Stimulated activated CD8-positive, alpha-beta memory T cell treated with anti-CD3 and anti-CD28 coated beads, Interleukin-12 subunit alpha, Interleukin-12 subunit beta, amount 100 ng/mL, for 4 hours (primary cell): ENCODE measurements around the gene ABCA1.

Source experiments
- DNase-seq: peaks from one replicate; pipeline ENCODE4 v3.0.0-alpha.2; 2020; ENCODE audit warnings: low read depth

ABCA1 gene

DNA sequence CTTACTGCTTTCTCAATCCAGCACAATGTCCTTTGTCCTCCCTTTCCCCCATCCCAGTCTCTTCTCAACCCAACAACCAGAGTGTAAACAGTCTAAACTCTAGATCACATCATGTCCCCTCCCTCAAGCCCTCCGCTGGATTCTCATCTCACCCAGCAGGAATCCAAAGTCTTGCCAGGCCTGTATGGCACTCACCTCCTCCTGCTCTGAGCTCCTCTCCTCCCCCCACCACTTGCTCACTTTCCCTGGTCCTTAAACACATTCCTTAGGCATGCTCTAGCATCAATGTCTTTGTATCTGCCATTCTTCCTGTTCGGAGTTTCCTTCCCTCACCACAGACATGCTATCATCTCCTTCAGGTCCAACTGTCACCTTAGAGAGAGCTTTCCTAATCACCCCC lies 85.3 kb downstream of the ABCA1 start:
- no peak for DNase-seq

DNA sequence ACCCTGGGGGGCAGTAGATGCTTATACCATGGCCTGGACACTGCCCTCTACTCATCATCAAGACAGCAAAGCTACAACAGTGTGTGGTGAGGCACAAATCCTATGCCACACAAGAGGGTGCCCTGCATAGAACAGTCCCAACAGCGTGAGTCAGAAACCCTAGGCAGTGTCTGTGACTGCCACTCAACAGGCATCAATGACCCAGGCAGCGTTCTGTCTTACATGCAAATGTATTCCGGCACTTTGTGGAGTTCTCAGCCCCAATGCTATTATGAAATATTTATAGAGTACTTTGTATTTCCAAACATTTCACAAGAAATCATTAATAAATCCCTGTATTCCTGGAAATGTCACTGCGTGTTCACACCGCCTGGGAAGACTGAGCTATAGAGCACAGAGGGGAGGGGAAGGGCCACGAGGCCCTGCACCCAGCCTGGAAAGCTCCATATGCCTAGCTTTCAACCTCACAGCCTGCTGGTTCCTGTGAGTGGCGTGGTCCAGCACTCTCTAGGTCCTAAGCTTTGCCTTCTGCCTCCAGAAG lies 86.3 kb downstream of the ABCA1 start:
- DNase-seq = no peak

DNA sequence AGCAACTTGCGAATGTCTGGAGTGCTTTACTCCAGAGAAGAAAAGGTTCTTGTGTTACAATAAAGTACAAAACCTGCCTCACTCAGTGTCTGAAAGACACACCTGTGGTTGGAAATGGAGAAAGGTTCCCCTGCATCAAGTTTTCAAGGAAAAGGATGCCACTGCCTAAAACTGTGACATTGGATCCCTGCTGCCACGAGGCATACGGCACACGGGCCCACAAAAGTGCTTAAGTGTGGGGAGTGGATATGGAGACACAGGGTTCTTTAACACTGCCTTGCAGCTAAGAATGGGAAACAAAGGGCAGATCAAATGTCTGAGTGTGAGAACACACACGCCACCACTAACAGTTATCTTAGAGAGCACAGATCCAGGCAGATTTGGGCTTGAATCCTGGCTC lies 89.0 kb downstream of the ABCA1 start:
- DNase-seq = no peak

DNA sequence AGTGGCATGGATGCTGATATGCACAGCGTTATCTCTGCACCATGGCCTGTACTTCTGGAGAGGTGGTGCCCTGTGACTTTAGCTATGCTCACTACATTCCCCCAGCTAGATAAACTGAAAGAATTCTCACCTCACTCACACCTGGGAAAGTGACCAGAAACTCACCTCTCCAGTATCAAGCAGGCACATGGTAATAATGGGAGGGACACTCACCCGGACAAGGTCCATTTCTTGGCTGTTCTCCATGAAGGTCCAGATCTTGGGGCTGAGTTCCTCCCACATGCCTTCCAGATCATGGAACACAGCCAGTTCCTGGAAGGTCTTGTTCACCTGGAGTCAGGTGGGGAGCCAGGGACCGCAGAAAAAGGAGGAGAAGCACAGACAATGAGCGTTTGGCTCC lies 91.2 kb downstream of the ABCA1 start:
- DNase-seq = no peak

DNA sequence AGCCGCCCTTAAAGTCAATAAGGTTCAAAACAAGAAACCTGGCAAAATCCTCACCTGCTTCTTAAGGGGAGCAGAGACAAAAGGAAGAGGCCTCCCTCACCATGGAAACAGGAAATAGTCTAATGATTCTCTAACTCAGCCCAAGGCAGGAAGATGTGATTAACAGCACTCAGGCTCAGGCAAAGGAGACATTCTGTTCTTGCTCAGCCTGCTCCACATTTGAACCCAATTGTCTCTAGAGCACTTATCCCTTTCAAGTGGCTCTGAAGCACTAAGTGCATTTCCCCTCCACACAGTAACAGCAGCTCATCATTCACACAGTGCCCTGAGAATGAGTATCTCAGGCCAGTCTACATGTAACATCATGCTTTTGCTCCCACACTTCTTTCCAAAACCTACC lies 91.7 kb downstream of the ABCA1 start:
- no peak for DNase-seq

DNA sequence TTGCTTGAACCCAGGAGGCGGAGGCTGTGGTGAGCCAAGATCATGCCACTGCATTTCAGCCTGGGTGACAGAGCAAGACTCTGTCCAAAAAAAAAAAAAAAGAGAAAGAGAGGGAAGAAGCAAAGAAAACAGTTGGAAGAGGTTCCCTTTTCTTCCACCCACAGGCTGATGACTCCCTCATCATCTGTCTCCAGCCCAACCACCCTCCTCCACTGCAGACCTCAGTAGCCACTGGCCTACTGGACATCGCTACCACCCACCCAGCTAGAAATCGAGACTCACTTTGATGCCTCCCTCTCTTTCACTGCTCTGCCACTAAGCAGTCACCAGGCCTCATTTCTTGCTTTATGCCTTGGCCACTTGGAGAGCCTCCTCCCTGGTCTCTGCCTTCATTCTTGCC lies 92.8 kb downstream of the ABCA1 start:
- DNase-seq = no peak

DNA sequence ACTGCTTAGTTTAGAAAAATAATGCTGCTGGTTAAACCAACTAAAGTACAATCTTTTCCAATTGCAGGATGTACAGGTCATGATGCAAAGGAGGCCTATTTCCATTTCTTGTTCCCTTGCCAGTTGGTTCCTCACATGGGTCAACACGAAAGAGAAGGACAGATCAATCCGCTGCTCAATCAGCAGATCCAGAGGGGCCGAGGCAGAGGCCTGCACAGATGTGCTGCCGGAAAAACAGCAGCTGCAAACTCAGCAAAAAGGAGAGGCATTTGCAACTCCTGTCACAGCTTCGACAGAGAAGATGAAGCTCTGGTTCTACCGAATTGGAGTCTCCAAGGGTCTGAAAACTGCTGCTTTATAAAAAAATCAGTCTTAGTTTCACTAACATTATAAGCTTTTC lies 94.3 kb downstream of the ABCA1 start:
- no peak for DNase-seq

DNA sequence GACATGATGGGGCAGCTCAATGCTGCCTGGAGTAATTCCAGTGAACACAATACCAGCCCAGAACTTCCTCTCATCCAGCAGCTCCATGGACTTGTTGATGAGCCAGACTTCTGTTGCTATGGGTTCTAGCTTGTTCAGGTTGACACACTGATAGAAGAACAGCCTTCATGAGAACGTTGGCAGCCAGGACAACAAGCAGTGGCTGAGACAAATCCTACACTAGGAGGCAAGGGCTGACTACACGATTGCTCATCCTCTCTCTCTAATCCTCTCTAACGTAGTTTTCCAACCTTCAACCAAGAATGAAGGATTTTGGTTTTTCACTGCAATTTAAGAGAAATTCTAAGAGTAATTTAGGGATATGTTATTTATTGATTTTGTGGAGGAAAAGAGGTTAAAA lies 96.3 kb downstream of the ABCA1 start:
- DNase-seq = no peak

DNA sequence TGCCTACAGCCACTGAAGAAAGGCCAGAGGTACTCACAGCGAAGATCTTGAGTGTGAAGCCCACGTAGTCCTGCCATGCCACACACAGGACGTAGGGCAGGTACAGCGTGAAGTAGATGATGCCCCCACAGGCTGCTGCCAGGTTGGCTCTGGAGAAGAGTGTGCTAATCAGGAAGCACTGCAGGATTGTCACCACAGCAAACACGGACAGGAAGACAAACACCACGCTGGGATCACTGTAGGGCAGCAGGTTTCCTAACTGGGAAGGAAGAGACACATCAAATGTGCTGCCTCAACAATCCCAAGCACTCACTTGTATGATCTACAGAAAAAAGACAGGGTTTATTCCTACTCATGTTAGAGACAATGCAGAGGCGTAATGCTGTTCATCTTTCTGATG lies 101.0 kb downstream of the ABCA1 start:
- no peak for DNase-seq

DNA sequence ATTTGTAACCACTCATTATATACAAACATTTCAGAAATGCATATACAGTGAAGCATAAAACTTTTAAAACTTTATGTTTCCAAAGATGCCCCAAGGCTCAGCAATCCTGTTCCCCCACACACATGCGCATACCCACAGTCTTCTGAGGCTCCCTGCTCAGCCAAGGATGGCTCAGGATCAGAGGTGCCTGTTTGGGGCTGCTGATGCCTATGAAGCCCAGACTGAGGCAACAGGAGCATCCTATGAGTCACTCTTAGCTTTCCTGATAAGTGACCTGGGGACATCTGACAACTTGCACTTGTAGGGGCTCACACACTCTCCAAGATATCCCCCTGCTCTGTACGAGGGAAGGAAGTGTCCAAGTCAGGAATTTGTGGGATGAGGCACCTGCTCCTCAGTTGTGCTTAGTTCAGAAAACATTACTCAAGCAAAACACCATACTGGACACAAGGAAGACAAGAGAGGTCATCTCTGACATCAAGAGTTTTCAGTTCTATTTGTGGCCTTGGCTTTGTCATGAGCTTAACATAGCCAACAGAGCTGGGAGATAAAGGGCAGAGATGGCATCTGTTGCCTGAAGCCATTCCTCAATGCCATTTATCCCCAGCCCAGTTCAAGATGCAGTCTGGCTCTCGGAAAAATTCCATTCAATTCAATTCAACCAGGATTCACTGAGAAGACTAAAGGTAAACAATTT lies 101.7 kb downstream of the ABCA1 start:
- no peak for DNase-seq

DNA sequence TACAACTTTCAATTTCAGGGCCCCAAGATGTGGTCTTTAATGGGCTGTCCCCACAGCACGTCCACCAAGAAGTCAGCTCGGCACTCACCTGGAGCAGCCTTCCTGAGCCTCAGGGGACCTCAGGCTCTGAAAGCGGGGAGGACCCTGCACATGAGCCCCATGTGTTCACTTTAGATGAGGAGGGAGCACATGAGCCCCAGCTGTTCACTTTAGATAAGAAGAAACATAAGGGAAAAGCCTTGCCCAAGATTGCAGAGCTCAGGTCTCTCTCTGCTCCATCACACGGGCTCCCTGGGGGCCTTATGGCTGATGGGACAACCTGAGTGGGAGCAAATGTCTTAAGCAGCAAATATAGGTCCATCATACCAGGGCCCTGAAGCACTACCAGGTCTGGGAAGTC lies 107.6 kb downstream of the ABCA1 start:
- DNase-seq = no peak

DNA sequence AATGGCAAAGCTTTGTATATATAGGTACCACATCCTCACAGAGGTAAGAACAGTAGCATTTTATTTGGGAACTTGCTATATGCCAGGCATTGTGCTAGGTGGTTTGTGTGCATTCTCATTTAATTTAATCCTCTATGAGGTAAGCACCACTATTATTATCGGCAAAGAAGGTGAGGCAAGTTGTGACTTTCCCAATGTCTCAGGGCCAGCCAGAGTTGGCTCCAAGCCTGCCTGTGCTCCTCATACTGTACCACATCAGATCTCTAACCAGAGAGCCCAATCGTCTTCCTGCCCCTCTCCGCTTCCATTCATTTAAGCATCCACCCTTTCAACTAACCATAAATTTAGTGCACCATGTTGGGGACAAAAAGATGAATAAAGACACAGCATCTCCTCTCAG lies 108.9 kb downstream of the ABCA1 start:
- DNase-seq = no peak

DNA sequence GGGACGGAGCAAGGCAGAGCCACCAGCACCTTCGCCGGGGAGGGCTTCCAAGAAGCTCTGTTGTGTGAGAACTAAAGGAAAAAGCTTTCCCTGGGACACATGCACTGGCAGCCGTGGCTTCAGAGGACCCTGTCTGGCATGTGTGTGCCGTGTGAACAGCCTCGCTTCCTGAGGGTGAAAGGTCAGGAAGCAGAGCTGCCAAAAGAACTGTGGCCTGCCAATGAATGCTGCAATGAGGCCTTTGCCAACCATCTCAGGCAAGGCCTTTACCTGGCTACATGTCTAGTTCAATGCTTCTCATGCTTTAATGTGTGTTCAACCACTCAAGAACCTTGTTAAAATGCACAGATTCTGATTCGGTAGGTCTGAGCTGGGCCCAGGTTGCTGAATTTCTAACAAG lies 110.5 kb downstream of the ABCA1 start:
- no peak for DNase-seq

DNA sequence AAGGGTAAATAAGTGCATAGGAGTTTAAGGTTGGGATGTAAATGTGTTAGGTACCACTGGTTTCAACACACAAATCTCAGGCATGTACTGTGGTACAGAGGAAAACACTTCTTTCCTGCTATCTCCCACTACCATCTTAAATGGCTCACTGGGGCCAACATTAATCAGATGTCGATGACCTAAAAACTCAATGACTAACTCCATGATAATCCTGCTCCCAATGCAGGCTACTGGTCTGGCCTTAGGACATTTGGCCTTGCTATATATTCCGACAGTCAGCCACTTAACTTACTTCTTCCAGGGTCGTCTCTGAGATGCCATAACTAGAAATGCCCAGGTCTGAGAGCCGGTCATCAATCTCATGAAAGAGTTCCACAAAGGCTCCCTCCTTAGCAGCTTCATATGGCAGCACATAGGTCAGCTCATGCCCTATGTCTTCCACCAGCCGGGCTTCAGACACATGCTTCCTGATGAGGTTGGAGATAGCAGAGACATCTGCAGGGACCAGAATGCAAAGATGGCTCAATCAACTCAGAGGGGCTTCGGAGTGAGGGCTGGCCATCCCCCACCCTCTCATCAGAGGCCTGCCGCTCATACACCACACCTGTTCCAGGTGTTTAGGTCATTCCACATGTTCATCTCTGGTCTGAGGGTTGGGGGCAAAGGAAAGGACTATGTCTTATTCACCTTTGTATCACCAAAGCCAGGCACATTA lies 111.9 kb downstream of the ABCA1 start:
- no peak for DNase-seq

DNA sequence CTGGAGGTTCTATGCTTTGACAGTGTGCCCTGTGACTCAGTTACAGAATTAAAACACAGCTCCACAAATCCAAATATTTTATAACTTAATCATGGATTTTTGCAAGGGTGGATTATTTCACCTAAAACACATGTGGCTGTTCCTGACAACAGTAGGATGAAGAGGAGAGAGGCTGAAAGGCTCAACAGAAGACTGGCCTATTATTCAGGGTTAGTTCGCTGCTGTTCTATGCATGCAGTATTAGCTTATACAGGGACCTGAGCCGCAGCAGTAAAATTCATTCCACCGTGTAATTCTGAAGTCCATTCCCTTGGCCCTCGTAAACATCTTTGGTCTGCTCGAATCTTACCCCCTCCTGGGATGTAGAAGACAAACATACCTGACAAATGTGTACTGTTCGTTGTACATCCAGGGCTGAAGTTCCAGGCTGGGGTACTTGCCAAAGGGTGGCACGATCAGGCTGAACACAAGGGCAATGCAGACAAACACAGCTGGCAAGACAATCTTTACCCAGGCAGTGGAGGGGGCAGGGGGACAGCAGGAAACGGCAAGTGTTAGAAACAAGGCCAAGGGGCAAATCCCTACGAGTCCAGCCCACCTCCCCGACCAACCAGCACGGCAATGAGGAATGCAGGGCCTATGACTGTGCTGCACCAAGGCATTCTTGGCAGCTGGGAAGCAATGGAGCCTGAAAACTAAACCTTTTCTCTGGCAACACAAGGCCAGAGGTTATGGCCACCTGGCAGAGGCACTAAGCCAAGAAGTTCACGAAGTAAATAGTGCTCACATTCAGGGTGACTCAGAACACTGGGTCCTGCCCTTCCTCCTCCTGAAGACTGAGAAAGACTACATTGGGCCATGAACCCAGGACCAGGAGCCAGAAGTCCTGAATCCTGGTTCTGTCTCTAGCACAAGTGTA lies 117.3 kb downstream of the ABCA1 start:
- DNase-seq = no peak

DNA sequence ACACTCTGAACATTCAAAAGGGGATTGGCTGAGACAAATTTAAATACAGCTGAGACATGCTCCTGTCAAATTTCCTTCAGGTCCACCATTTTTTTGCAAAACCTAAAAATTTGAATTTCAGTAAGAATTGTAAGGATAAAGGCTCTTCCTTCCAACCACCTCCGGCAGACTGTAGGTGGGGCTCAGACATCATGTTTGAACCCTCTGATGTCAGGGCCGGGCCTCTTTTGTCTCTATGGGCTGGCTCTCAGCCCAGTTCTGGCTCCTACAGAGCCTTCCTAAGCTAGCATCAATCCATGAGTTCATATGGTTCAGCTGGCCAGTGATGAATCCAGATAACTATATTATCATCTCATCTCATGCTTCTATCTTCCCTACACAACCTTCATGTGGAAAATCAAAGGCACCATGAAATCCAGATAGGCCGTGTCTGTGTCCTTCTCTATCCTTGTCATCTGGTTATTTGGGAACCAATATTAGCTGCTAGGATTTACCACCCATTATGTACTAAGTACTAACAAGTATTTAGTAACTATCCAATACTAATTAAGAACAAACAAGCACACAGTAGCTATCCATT lies 119.8 kb downstream of the ABCA1 start:
- DNase-seq = no peak

DNA sequence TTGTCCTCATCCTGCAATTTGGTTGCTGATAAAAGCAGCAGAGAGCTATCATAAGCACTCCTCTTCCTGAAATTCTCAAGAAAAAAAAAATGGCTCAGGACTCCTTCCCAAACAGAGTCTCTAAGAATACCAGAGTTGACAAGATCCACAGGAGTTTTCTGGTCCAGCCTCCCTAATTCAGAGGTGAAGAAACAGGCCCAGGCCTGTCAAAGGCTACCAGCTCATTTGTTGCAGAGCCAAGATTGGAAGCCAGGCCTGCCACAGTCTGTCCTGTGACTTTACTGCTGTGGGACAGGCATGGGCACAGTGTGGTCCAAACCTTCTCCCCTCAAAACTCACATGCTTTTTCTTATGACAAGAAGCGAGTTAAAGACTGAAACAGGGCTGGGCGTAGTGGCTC lies 122.5 kb downstream of the ABCA1 start:
- no peak for DNase-seq

DNA sequence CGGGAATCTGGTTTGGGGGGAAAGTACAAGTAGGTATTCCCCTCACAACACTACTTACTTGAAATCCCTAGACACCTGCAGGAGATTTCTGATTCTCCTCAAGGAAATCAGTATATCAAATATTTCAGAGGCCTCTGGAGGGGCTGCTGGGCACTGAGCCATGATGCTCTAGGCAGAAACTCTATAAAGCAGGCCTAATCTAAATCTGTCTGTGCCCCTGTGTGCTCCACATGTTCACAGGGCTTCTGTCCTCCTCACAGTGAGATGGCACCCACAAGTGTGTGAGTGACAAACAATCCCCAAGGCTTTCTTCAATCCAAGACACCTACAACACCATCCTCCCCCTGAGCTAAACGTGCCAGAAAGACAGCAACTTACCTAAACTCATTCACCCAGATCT lies 125.0 kb downstream of the ABCA1 start:
- no peak for DNase-seq

DNA sequence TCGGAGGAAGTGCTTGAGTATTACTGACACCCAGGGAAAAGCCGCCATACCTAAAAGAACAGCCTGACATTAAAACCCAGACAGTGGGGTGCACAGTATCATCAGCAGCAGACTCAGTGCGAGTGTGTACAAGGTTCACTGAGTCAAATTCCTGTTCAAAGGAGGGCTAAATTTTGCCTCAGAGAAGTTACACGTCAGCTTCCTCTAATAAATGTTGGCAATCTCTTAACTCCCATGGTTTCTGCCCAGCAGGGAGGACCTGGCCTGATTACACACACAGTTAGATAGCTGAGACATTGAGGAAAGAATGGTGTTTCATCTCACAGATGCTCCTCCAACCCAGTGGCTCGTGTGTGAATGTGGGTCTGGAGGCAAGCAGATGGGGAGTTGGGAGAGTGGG lies 125.8 kb downstream of the ABCA1 start:
- no peak for DNase-seq

DNA sequence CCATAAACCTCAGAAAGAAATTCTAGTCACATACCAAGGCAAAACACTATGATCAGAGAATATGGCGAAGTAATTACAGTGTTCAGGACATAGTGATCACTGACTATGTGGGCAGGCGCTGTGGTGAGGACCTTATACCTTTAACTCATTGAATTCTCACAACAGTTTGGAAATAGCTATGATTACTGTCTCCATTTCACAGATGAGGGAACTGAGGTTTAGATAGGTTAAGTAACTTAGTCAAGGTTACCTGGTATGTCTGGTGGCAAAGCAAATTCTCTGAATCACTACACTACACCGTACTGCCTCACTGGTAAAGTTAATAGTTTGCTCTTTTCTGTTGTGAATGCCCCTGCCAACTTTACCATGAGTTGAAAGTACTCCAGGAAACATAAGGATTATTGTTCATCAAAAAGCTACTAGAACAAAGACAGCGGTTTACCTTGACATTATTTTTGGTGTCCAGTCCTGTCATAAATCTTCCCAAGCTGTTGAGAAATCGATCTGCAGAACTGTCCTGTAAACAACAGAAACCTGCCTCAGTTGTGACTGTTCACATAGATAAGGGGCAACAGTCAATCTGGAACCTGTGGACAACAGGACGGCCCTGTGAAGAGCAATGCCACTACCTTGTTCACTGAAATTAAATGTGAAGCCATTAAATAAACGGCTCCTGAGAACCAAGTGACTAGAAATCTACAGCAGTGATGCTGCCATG lies 127.7 kb downstream of the ABCA1 start:
- DNase-seq = no peak

DNA sequence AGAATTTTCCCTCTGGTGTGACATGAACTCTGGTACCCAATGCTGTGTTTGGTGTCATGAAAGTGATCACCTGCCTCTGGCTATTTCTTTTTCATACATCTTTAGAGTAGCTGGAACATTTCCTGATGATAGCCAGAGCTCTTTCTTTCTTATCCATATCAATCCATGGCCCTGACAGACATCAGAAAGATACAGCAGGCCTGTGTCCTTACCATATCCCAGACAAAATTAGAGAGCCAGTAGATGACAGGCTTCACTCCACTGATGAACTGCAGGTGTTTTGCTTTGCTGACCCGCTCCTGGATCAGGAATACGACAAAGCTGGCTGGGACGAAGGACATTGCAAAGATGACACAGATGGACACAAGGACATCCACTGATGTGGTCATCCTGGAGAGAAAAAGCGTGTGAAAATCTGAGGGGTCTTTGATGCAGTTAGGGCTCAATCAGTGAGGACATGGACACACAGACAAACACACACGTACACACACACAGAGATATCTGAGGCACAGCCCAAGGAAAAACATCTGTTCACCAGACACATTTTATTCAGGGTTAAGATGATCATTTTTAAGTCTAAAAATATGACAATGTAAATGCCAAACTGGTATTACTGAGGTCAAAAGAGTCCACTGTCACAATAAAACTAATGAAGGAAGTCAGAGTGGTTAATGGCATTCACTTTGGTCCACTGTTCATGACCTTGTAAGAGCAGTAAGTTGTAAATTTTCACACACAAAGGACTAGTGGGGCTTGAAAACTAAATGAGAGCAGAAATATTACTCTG lies 129.6 kb downstream of the ABCA1 start:
- DNase-seq = no peak
